Germinal center (tissue), 1 donor: ENCODE results near the gene LRRC43.
A peak's percentile ranks its signal among the peaks of the same experiment; 100 is the strongest.
"Not testable (repeated sequence)": the region's sequence is repeated elsewhere in the genome, so short reads cannot be mapped to it uniquely, and the experiment has no call there.

ENCODE experiments used
- DNase-seq: peaks from one replicate; pipeline ENCODE4 v3.0.0; 2012; ENCODE audit warnings: mixed read lengths, low spot score

LRRC43 gene

GRCh38 chr12:122192441-122192840 is 9.5 kb downstream of the LRRC43 start:
- DNase-seq = no peak

DNA sequence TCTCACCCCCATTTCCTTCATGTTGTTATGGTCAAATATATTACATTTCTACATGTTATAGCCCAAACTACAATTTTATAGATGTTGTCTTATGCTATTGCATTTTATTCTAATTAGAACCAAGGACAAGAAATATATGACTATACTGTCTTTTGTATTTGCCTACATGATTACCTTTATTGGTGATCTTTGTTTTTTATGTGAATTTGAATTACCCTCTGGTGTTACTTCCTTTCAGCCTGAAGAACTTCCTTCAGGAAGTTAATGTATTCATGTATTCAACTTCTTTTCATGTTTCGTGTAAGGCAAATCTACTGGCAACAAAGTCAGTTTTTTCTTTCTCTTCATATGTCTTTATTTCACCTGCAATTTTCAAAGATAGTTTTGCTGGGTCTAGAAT is 11.9 kb downstream of the LRRC43 start:
- DNase-seq = no peak

DNA sequence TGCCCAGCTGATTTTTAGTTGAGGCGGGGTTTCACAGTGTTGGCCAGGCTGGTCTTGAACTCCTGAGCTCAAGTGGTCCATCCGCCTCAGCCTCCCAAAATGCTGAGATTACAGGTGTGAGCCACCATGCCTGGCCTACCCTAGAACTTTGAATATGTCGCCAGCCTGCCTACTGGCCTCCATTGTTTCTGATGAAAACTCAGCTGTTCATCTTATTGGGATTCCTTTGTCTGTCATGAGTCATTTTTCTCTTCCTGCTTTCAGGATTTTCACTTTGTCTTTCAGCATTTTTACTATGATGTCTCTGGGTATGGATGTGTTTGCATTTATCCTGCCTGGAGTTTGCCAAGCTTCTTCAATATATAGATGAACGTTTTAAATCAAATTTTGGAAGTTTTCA is 12.5 kb downstream of the LRRC43 start:
- DNase-seq = no peak

GRCh38 chr12:122197612-122197966 is 14.7 kb downstream of the LRRC43 start:
- no peak for DNase-seq

- DNase-seq = no peak
These were observed 16.8 kb downstream of the LRRC43 start for GRCh38 chr12:122199484-122200355.

- DNase-seq = no peak
These were observed 17.7 kb downstream of the LRRC43 start for GRCh38 chr12:122200541-122201175.

GRCh38 chr12:122201381-122201780 is 18.5 kb downstream of the LRRC43 start:
- DNase-seq = no peak

DNA sequence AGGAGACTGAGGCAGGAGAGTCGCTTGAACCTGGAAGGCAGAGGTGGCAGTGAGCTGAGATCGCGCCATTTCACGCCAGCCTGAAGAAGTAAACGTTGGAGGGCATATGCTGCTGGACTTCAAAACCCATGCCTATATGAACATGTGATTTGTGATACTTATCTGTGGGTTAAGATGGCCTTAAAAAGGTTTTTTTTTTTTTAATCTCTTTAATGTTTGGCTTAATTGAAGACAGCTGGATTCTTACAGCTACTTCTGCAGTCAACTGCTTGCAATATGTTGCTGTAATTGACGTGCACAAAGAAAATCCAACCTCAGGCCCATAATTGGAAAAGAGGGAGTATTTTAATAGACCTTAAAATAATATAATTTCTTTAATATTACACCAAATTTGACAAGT is 19.1 kb downstream of the LRRC43 start:
- no peak for DNase-seq

DNA sequence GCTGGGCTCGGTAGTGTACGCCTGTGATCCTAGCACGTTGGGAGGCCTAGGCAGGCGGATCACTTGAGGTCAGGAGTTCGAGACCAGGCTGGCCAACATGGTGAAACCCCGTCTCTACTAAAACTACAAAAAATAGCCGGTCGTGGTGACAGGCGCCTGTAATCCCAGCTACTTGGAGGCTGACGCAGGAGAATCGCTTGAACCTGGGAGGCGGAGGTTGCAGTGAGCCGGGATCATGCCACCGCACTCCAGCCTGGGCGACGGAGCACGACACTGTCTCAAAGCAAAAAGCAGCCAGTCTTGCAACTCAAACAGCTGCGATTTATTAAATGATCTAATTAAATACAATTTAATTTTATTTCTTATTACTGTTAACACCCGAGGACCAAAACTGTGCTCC is 19.9 kb downstream of the LRRC43 start:
- DNase-seq = not testable (repeated sequence)

DNA sequence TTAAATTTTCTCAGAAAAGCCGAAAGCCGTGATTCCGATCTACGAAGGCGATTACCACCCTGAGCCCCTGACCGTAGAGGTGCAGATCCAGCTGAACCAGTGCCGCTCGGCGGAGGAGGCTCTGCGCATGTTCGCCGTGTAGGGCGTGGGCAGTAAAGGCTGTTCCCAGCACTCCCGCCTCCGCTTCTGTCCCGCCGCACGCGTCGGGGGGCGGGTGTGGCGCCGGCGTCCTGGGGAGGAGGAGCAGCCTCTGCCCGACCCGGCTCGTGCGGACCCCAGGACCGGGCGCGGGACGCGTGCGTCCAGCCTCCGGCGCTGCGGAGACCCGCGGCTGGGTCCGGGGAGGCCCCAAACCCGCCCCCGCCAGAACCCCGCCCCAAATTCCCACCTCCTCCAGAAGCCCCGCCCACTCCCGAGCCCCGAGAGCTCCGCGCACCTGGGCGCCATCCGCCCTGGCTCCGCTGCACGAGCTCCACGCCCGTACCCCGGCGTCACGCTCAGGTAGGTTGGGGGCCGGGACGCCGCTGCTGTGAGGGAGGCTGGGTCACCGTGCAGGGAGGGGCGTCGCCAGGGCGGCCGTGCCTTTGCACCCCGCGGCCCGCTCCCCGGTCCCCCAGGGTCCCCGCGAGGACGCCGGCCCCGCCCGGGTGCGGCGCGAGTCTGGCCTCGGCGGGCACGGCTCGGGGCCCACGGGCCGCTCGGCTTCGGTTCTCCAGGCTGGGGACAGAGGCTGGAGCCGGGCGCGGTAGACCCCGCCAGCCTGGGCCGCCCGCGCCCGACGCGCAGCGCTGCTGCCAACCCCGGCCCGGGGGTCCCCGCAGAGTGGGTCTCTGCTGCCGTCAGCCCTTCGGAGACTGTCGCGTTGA is 20.6 kb downstream of the LRRC43 start, which contains the start of gene B3GNT4:
TSS of gene B3GNT4 (plus strand) at position 409 of the 866 bp plus-strand sequence. CDS start 910 bp downstream, outside the sequence.
- DNase-seq = peak; percentile 70

- DNase-seq = no peak
These were observed 21.5 kb downstream of the LRRC43 start for GRCh38 chr12:122204167-122205052.

- DNase-seq = no peak
These were observed 22.4 kb downstream of the LRRC43 start for GRCh38 chr12:122205053-122205925.

- DNase-seq = no peak
These were observed 23.4 kb downstream of the LRRC43 start for GRCh38 chr12:122206111-122206881.

DNA sequence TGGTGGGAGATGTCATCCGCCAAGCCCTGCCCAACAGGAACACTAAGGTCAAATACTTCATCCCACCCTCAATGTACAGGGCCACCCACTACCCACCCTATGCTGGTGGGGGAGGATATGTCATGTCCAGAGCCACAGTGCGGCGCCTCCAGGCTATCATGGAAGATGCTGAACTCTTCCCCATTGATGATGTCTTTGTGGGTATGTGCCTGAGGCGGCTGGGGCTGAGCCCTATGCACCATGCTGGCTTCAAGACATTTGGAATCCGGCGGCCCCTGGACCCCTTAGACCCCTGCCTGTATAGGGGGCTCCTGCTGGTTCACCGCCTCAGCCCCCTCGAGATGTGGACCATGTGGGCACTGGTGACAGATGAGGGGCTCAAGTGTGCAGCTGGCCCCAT is 24.1 kb downstream of the LRRC43 start:
- DNase-seq = no peak

GRCh38 chr12:122207391-122207790 is 24.5 kb downstream of the LRRC43 start:
- DNase-seq = no peak

- no peak for DNase-seq
These were observed 25.3 kb downstream of the LRRC43 start for GRCh38 chr12:122208073-122208820.

GRCh38 chr12:122215771-122216170 is 32.8 kb downstream of the LRRC43 start:
- no peak for DNase-seq

DNA sequence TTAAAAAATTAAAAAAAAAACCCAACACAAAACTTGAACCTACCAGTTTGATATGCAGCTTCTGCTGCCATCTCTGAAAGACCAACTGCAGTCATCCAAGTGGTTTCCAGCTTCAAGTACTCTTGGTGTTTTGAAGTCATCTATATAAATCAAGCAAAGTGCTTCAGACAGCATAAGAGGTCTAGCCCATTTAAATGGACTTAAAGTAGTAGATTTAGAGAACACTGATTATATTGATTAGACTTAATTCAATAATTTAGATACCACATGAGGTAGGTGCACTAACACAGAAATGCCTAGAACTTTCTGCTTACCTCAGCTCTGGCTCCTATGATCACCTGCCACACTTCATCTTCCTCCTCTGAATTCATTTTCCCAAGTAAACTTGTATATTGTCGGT is 33.5 kb downstream of the LRRC43 start:
- DNase-seq = no peak
